ENCODE results near the gene ITSN1.

GRCh38 chr21:33948951-33949444 lies 306.7 kb downstream of the ITSN1 start:
- TF ChIP-seq GABPA (IDR thresholded peaks at IDR 0.05 in 1 of 2, conservative IDR thresholded peaks at IDR 0.05 in 1 of 2) (no peak), CTCF (IDR thresholded peaks at IDR 0.05; ENCODE audit: low read depth, low read length, missing input control) (no peak), YY1 (IDR thresholded peaks at IDR 0.05) (no peak), REST (IDR thresholded peaks at IDR 0.05) (no peak), MAX (IDR thresholded peaks at IDR 0.05) (no peak), RAD21 (IDR thresholded peaks at IDR 0.05) (no peak), TAF1 (conservative IDR thresholded peaks at IDR 0.05) (no peak)

All from liver (tissue), 3 donors.